Neural progenitor cell (in vitro differentiated cells): ENCODE data around the gene OR8D1. TPM values are rescaled to one million over a fixed set of nuclear protein-coding genes. Genes with fewer than 3 reads are reported as not detected.

Source experiments
- DNase-seq: peaks from one replicate; pipeline ENCODE4 v3.0.0-alpha.2; 2016; ENCODE audit warnings: low spot score
- H2AFZ ChIP-seq: fragments of 200-600 bp; sonication (generic); replicated peaks from 2 replicates; pipeline ENCODE4 v1.6.1; 2016; ENCODE audit warnings: antibody characterized with exemption
- H3F3A ChIP-seq: fragments of 200-600 bp; sonication (generic); 2 replicates; pipeline ENCODE4 v1.6.1; 2016; ENCODE audit warnings: antibody characterized with exemption, low read depth
- H3K27ac ChIP-seq: fragments of 200-600 bp; sonication (generic); 2 replicates; pipeline ENCODE4 v1.5.1; 2016; ENCODE audit warnings: mild to moderate bottlenecking
- H3K27me3 ChIP-seq: fragments of 200-600 bp; sonication (generic); 2 replicates; pipeline ENCODE4 v1.6.1; 2016; ENCODE audit warnings: mild to moderate bottlenecking, moderate library complexity
- H3K36me3 ChIP-seq: fragments of 200-600 bp; sonication (generic); 2 replicates; pipeline ENCODE4 v1.5.1; 2016
- H3K4me1 ChIP-seq: fragments of 200-600 bp; sonication (generic); 2 replicates; pipeline ENCODE4 v1.6.1; 2016; ENCODE audit warnings: mixed run types
- H3K4me2 ChIP-seq: fragments of 200-600 bp; sonication (generic); 2 replicates; pipeline ENCODE4 v1.6.1; 2016
- H3K4me3 ChIP-seq: fragments of 200-600 bp; sonication (generic); 2 replicates; pipeline ENCODE4 v1.5.1; 2016
- H3K79me2 ChIP-seq: fragments of 200-600 bp; sonication (generic); 2 replicates; pipeline ENCODE4 v1.6.1; 2016; ENCODE audit warnings: low read depth
- H3K9ac ChIP-seq: fragments of 200-600 bp; sonication (generic); 2 replicates; pipeline ENCODE4 v1.6.1; 2016
- H3K9me3 ChIP-seq: fragments of 200-600 bp; sonication (generic); 2 replicates; pipeline ENCODE4 v1.5.1; 2016; ENCODE audit warnings: low read depth
- H4K20me1 ChIP-seq: fragments of 200-600 bp; sonication (generic); 2 replicates; pipeline ENCODE4 v1.6.1; 2016; ENCODE audit warnings: low read depth
- H3K27ac Mint-ChIP-seq: 3 replicates; pipeline ENCODE4 v1.8.0; 2021; ENCODE audit warnings: mixed read lengths
- H3K27me3 Mint-ChIP-seq: 2 replicates; pipeline ENCODE4 v1.8.0; 2022; ENCODE audit warnings: low read depth, mild to moderate bottlenecking, inconsistent platforms, moderate library complexity, mixed read lengths; ENCODE audit not compliant: insufficient read depth
- H3K36me3 Mint-ChIP-seq: 3 replicates; pipeline ENCODE4 v1.8.0; 2021; ENCODE audit warnings: mixed read lengths
- H3K4me1 Mint-ChIP-seq: 3 replicates; pipeline ENCODE4 v1.8.0; 2021; ENCODE audit warnings: mixed read lengths
- H3K4me3 Mint-ChIP-seq: 3 replicates; pipeline ENCODE4 v1.8.0; 2021; ENCODE audit warnings: mild to moderate bottlenecking, moderate library complexity, mixed read lengths
- H3K9me3 Mint-ChIP-seq: 3 replicates; pipeline ENCODE4 v1.8.0; 2020; ENCODE audit warnings: mixed read lengths
- EZH2 ChIP-seq: fragments of 200-600 bp; sonication (generic); IDR thresholded peaks from 2 replicates; pipeline ENCODE4 v1.6.1; 2017; ENCODE audit warnings: antibody characterized with exemption, mild to moderate bottlenecking, moderate library complexity
- EZH2phosphoT487 ChIP-seq: fragments of 200-600 bp; sonication (generic); IDR thresholded peaks from 2 replicates; pipeline ENCODE4 v1.6.1; 2017; ENCODE audit warnings: antibody characterized with exemption
- total RNA-seq: library from RNA; depleted of rRNA; stranded (reverse); fragments of >200 nt; gene quantifications from 2 replicates; pipeline ENCODE4 v1.2.3, GENCODE V29; 2015; ENCODE audit warnings: low replicate concordance
- TF ChIP-seq, protein P1 (sequence below): fragments of 200-600 bp; sonication (generic); IDR thresholded peaks from 2 replicates; pipeline ENCODE4 v1.5.1; 2017; ENCODE audit warnings: antibody characterized with exemption, mild to moderate bottlenecking

OR8D1 gene
- not detected in 2 replicates for total RNA-seq

DNA sequence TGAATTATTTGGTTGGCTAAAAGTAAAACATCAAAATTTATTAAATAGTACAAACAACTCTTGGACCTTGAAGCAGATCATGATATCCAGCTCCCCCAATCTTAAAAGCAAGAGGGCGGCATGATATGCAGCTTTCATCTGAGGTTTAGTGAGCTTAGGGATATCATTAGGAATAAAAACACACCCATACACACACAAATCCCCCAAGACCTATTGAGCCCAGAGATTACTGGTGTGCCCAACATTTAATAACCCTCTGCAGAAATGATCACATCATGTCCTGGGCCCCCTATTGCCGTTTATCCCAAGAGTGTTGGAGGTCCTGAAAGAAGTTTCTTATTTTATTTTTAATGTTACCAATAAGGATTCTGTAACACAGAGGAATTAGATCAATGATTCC is at the start of gene OR8D1:
Gene OR8D1 (minus strand): TSS at position 101 of the 400 bp plus-strand sequence. CDS start 3,183 bp downstream, outside the sequence.
- H3K9me3 ChIP-seq = no peaks in the 10 kb centered on the region
- no peaks in the 10 kb centered on the region for H3K27me3 ChIP-seq
- no peak within 1 kb of the TSS for H3K27ac ChIP-seq
- H3K36me3 ChIP-seq = no peaks in the 10 kb centered on the region
- no peaks in the 10 kb centered on the region for H3K9me3 Mint-ChIP-seq
- no peaks in the 10 kb centered on the region for H4K20me1 ChIP-seq
- H3K36me3 Mint-ChIP-seq = no peaks in the 10 kb centered on the region
- H3K27me3 Mint-ChIP-seq = no peaks in the 10 kb centered on the region
- no peak within 1 kb of the TSS for H3K4me2 ChIP-seq
- no peak within 1 kb of the TSS for H3K27ac Mint-ChIP-seq
- H3K4me3 ChIP-seq = no peak within 1 kb of the TSS
- no peaks in the 10 kb centered on the region for H3K4me1 ChIP-seq
- no peaks in the 10 kb centered on the region for H3F3A ChIP-seq
- H3K9ac ChIP-seq = no peak within 1 kb of the TSS
- H3K4me3 Mint-ChIP-seq = no peak within 1 kb of the TSS
- no peaks in the 10 kb centered on the region for H3K79me2 ChIP-seq
- no peaks in the 10 kb centered on the region for H3K4me1 Mint-ChIP-seq
- no peak within 1 kb of the TSS for H2AFZ ChIP-seq
- TF ChIP-seq EZH2 = no peak
- DNase-seq = no peak

DNA sequence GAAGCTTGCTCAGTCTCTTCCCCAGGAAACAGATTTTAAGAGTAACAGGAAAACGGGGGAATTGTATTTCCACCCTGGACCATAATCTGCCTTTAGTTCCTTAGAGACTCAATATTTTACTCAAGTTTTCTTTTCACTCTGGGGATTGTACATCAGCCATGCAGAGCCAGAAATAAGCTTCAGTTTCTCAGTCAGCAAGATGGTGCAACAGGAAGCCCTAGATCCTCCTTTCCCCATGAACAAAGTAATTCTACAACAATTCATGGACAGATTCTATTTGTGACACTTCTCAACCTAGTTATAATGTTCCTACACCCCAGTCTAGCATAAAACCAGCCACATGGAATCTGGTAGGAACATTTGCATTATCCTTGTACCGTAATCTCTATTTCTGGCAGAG is 45.8 kb upstream of the OR8D1 start:
- no peaks in the 10 kb centered on the region for H4K20me1 ChIP-seq
- H3K4me1 Mint-ChIP-seq = no peaks in the 10 kb centered on the region
- H2AFZ ChIP-seq = no peak overlapping the region
- TF ChIP-seq EZH2phosphoT487 (no peak), EZH2 (no peak)
- TF ChIP-seq, protein P1, sequence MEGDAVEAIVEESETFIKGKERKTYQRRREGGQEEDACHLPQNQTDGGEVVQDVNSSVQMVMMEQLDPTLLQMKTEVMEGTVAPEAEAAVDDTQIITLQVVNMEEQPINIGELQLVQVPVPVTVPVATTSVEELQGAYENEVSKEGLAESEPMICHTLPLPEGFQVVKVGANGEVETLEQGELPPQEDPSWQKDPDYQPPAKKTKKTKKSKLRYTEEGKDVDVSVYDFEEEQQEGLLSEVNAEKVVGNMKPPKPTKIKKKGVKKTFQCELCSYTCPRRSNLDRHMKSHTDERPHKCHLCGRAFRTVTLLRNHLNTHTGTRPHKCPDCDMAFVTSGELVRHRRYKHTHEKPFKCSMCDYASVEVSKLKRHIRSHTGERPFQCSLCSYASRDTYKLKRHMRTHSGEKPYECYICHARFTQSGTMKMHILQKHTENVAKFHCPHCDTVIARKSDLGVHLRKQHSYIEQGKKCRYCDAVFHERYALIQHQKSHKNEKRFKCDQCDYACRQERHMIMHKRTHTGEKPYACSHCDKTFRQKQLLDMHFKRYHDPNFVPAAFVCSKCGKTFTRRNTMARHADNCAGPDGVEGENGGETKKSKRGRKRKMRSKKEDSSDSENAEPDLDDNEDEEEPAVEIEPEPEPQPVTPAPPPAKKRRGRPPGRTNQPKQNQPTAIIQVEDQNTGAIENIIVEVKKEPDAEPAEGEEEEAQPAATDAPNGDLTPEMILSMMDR = no peak
- no peak overlapping the region for H3K4me3 Mint-ChIP-seq
- H3K36me3 Mint-ChIP-seq = no peaks in the 10 kb centered on the region
- H3K79me2 ChIP-seq = no peaks in the 10 kb centered on the region
- H3K27me3 ChIP-seq = no peaks in the 10 kb centered on the region
- no peak overlapping the region for H3K27ac Mint-ChIP-seq
- no peaks in the 10 kb centered on the region for H3K36me3 ChIP-seq
- no peaks in the 10 kb centered on the region for H3K9me3 Mint-ChIP-seq
- H3K4me2 ChIP-seq = no peak overlapping the region
- H3K9me3 ChIP-seq = no peaks in the 10 kb centered on the region
- no peaks in the 10 kb centered on the region for H3F3A ChIP-seq
- no peaks in the 10 kb centered on the region for H3K4me1 ChIP-seq
- H3K27me3 Mint-ChIP-seq = peaks cover 2% of the 10 kb centered on the region
- no peak overlapping the region for H3K27ac ChIP-seq
- no peak overlapping the region for H3K4me3 ChIP-seq
- no peak overlapping the region for H3K9ac ChIP-seq
- no peak for DNase-seq

DNA sequence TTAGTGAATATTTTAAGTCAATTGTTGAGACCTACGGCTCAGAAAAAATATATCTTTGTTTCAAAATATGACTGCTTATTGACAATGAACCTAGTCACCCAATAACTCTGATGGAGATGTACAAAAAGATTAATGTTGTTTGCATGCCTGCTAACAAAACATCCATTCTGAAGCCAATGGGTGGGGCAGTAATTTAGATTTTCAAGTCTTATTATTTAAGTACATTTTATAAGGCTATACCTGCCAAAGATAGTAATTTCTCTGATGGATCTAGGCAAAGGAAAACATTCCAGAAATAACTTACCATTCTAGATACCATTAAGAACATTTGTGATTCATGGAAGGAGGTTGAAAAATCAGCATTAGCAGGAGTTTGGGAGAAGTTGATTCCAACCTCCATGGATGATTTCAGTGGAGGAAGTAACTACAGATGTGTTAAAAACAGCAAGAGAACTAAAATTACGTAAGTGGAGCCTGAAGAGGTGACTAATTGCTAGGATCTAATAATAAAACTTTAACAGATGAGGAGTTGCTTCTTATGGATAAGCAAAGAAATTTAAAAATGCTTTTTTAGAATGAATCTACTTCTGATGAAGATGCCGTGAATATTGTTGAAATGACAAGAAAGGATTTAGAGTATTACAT is 32.7 kb upstream of the OR8D1 start:
- Mint-ChIP-seq H3K27ac (no peak overlapping the region), H3K36me3 (no peaks in the 10 kb centered on the region), H3K4me1 (no peaks in the 10 kb centered on the region), H3K9me3 (no peaks in the 10 kb centered on the region), H3K27me3 (no peaks in the 10 kb centered on the region), H3K4me3 (no peak overlapping the region)
- Histone ChIP-seq H3F3A (no peaks in the 10 kb centered on the region), H3K9me3 (no peaks in the 10 kb centered on the region), H3K4me3 (no peak overlapping the region), H3K27me3 (no peaks in the 10 kb centered on the region), H3K9ac (no peak overlapping the region), H3K36me3 (no peaks in the 10 kb centered on the region), H3K79me2 (no peaks in the 10 kb centered on the region), H2AFZ (no peak overlapping the region), H3K4me1 (no peaks in the 10 kb centered on the region), H3K4me2 (no peak overlapping the region), H4K20me1 (no peaks in the 10 kb centered on the region), H3K27ac (no peak overlapping the region)
- DNase-seq = no peak
- no peak for TF ChIP-seq EZH2phosphoT487

DNA sequence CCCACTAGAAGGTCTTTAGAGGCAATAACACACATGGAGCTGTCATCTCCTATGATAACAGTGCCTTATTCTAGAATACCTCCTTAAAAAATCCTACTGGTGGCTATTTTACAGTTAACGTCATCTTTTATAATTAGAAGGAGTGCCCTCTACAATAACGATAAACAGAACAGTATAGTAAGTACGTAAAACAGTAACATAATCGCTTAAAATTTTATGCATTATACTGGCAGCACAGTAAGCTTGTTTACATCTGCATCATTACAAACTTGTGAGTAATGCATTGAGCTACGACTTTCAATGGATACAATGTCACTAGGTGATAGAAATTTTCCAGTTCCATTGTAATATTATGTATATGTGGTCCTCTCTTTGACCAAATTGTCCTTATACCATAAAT is 30.6 kb upstream of the OR8D1 start:
- Histone ChIP-seq H3K36me3 (no peaks in the 10 kb centered on the region), H3K9ac (no peak overlapping the region), H3K4me1 (no peaks in the 10 kb centered on the region), H3K27me3 (no peaks in the 10 kb centered on the region), H3K27ac (no peak overlapping the region), H3F3A (no peaks in the 10 kb centered on the region), H3K4me2 (no peak overlapping the region), H3K79me2 (no peaks in the 10 kb centered on the region), H3K4me3 (no peak overlapping the region), H2AFZ (no peak overlapping the region), H4K20me1 (no peaks in the 10 kb centered on the region), H3K9me3 (no peaks in the 10 kb centered on the region)
- Mint-ChIP-seq H3K9me3 (no peaks in the 10 kb centered on the region), H3K4me3 (no peak overlapping the region), H3K27me3 (no peaks in the 10 kb centered on the region), H3K4me1 (no peaks in the 10 kb centered on the region), H3K36me3 (no peaks in the 10 kb centered on the region), H3K27ac (no peak overlapping the region)
- DNase-seq = no peak
- TF ChIP-seq, protein P1 = no peak
- TF ChIP-seq EZH2 (no peak), EZH2phosphoT487 (no peak)
